ENCODE measurements around the gene STAG1.
A peak's percentile ranks its signal among the peaks of the same experiment; 100 is the strongest.
"Not testable (repeated sequence)": the region's sequence is repeated elsewhere in the genome, so short reads cannot be mapped to it uniquely, and the experiment has no call there.

Gene STAG1

DNA sequence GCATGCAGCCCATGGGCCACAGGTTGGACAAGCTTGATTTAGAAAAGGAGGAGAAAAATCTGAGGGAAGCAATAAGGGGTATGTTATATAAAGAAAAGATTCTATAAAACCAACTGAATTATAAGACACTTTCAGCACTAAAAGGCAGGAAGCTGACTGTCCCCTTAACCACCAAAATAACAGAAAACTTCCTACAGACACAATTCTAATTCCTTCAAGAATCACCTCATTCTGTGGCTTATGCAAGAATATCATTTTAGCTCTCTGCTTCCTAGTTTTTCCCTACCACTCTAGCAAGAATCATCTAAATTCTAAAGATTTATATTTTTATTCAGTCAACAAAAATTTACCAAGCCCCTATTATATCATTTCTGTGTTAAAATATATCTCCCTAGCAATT is 6.3 kb downstream of the STAG1 start:
- Histone ChIP-seq H3K4me1 (ENCODE audit: control insufficient read depth, insufficient read depth, low read length) (peaks cover 13% of the 10 kb centered on the region), H3K27me3 (ENCODE audit: control insufficient read depth in 1 of 2, insufficient read depth in 2 of 2, low read length in 2 of 2) (no peaks in the 10 kb centered on the region), H3K27ac (ENCODE audit: low read length) (no peak overlapping the region), H3K9ac (ENCODE audit: low read length in 2 of 2) (no peak overlapping the region), H3K36me3 (ENCODE audit: control insufficient read depth in 2 of 2, insufficient read depth in 2 of 2, low read length in 2 of 2) (no peaks in the 10 kb centered on the region), H3K4me3 (ENCODE audit: low read length in 2 of 2) (no peak overlapping the region), H3K9me3 (ENCODE audit: control insufficient read depth in 2 of 2, low read length in 2 of 2) (peaks cover 0 to 6% of the 10 kb centered on the region in 2 donors)

DNA sequence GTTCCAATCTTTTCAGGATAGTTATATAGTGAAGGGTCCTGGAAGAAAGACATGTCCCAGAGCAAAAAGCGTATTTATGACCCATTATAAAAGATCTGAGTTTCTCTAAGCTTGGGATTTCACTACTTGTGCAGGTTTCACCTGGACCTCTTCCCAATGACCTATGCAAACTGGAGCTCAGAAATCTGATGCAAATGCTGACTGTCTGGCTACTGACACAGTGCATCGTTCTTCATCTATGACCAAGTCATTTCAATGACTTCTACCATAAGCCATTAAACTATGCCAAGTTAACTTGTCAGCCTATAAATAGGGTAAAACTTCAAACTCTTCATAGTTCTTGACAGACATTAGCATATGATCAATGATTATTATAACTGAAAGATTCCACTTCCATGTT is 11.1 kb downstream of the STAG1 start:
- H3K9ac ChIP-seq (ENCODE audit: low read length in 2 of 2): no peak overlapping the region
- H3K36me3 ChIP-seq (ENCODE audit: control insufficient read depth in 2 of 2, insufficient read depth in 2 of 2, low read length in 2 of 2): no peaks in the 10 kb centered on the region
- no peak overlapping the region for H3K27ac ChIP-seq (ENCODE audit: low read length)
- no peaks in the 10 kb centered on the region for H3K4me1 ChIP-seq (ENCODE audit: control insufficient read depth, insufficient read depth, low read length)
- H3K27me3 ChIP-seq (ENCODE audit: control insufficient read depth in 1 of 2, insufficient read depth in 2 of 2, low read length in 2 of 2): no peaks in the 10 kb centered on the region
- no peak overlapping the region for H3K4me3 ChIP-seq (ENCODE audit: low read length in 2 of 2)
- peaks cover 0 to 6% of the 10 kb centered on the region in 2 donors for H3K9me3 ChIP-seq (ENCODE audit: control insufficient read depth in 2 of 2, low read length in 2 of 2)

DNA sequence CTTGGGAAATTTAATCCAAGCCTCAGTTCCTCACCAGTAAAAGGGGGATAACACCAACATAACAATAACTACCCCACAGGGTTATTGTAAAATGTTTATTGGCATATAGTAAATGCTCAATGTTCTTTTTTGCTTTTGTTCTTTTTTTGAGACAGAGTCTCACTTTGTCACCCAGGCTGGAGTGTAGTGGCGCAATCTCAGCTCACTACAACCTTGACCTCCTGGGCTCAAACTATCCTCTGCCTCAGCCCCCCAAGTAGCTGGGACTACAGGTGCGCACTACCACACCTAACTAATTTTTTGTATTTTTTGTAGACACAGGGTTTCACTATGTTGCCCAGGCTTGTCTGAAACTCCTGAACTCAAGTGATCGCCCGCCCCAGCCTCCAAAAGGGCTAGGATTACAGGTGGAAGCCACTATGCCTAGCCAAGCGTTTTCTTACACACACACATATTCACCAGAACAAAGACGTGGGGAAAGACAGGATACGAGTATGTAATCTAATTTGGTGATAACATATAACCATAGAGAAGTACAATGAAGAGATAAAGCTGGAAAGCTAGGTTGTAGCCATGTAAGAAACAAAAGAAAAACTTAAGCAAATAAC is 11.7 kb downstream of the STAG1 start:
- no peaks in the 10 kb centered on the region for H3K4me1 ChIP-seq (ENCODE audit: control insufficient read depth, insufficient read depth, low read length)
- H3K9ac ChIP-seq (ENCODE audit: low read length in 2 of 2): no peak overlapping the region
- H3K4me3 ChIP-seq (ENCODE audit: low read length in 2 of 2): no peak overlapping the region
- no peaks in the 10 kb centered on the region for H3K36me3 ChIP-seq (ENCODE audit: control insufficient read depth in 2 of 2, insufficient read depth in 2 of 2, low read length in 2 of 2)
- peaks cover 0 to 6% of the 10 kb centered on the region in 2 donors for H3K9me3 ChIP-seq (ENCODE audit: control insufficient read depth in 2 of 2, low read length in 2 of 2)
- H3K27me3 ChIP-seq (ENCODE audit: control insufficient read depth in 1 of 2, insufficient read depth in 2 of 2, low read length in 2 of 2): no peaks in the 10 kb centered on the region
- no peak overlapping the region for H3K27ac ChIP-seq (ENCODE audit: low read length)

DNA sequence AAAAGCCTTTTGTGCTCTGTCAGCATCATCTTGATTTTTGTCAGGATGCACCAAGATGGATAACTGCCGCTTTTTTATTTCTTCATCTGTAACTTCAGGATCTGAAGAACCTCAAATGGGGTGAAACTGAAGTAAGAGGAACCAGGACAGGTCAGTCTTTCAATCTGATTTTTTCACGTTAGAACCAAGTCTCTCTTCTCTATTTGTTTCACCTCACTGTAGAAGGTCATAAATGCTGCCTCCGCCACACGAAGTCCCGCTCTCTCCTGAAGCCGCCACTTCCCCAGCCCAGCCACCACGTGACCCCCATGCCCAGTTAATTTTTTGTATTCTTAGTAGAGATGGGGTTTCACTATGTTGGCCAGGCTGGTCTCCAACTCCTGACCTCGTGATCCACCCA is 15.2 kb downstream of the STAG1 start:
- not testable (repeated sequence) for H3K9me3 ChIP-seq (ENCODE audit: control insufficient read depth in 2 of 2, low read length in 2 of 2); H3K4me1 ChIP-seq (ENCODE audit: control insufficient read depth, insufficient read depth, low read length); H3K27me3 ChIP-seq (ENCODE audit: control insufficient read depth in 1 of 2, insufficient read depth in 2 of 2, low read length in 2 of 2); H3K4me3 ChIP-seq (ENCODE audit: low read length in 2 of 2); H3K9ac ChIP-seq (ENCODE audit: low read length in 2 of 2); H3K36me3 ChIP-seq (ENCODE audit: control insufficient read depth in 2 of 2, insufficient read depth in 2 of 2, low read length in 2 of 2); H3K27ac ChIP-seq (ENCODE audit: low read length)

DNA sequence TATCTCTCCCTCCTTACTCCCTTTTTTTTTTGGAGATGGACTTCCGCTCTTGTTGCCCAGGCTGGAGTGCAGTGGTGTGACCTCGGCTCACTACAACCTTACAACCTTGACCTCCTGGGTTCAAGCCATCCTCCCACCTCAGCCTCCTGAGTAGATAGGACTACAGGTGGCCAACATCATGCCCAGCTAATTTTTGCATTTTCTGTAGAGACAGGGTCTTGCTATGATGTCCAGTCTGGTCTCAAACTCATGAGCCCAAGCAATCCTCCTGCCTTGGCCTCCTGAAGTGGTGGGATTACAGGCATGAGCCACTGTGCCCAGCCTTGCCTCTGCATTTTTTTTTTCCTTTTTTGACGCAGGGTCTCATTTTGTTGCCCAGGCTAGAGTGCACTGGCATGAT is 17.1 kb downstream of the STAG1 start:
- no peaks in the 10 kb centered on the region for H3K36me3 ChIP-seq (ENCODE audit: control insufficient read depth in 2 of 2, insufficient read depth in 2 of 2, low read length in 2 of 2)
- H3K4me1 ChIP-seq (ENCODE audit: control insufficient read depth, insufficient read depth, low read length): peaks cover 9% of the 10 kb centered on the region
- no peak overlapping the region for H3K9ac ChIP-seq (ENCODE audit: low read length in 2 of 2)
- H3K27ac ChIP-seq (ENCODE audit: low read length): no peak overlapping the region
- H3K27me3 ChIP-seq (ENCODE audit: control insufficient read depth in 1 of 2, insufficient read depth in 2 of 2, low read length in 2 of 2): no peaks in the 10 kb centered on the region
- H3K9me3 ChIP-seq (ENCODE audit: control insufficient read depth in 2 of 2, low read length in 2 of 2): no peaks in the 10 kb centered on the region
- peak overlapping the region in 1 of 2 donors; percentile 33 for H3K4me3 ChIP-seq (ENCODE audit: low read length in 2 of 2)

DNA sequence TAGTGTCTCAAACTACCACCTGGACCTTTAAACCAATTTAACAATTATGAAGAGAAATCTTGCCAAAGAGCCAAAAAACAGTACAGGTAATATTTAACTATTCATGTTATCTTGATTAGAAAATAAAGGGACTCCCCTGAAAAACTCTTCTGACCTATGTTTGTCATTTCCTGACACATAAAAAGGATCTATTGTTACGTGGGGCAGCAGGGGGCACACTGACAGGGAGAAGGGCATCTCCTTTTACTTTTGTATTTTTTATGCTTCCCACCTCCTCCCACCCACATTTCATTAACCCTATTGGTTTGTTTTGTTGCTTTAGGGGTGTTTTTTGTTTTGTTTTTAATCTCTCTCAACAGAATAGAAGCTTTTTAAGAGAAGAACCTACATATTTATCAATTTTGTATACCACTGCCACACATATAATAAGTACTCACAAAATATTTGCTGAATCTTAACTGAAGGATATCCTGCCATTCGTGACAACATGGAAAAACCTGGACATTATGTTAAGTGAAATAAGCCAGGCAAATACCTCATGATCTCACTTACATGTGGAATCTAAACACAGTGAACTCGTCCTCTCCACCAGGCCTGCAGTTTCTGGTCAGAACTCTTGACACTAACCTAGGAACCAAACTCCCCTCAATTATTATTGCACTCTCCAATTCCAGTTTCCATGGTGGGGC is 17.7 kb downstream of the STAG1 start:
- Histone ChIP-seq H3K4me1 (ENCODE audit: control insufficient read depth, insufficient read depth, low read length) (peaks cover 9% of the 10 kb centered on the region), H3K36me3 (ENCODE audit: control insufficient read depth in 2 of 2, insufficient read depth in 2 of 2, low read length in 2 of 2) (no peaks in the 10 kb centered on the region), H3K9ac (ENCODE audit: low read length in 2 of 2) (no peak overlapping the region), H3K9me3 (ENCODE audit: control insufficient read depth in 2 of 2, low read length in 2 of 2) (no peaks in the 10 kb centered on the region), H3K27me3 (ENCODE audit: control insufficient read depth in 1 of 2, insufficient read depth in 2 of 2, low read length in 2 of 2) (no peaks in the 10 kb centered on the region), H3K27ac (ENCODE audit: low read length) (no peak overlapping the region), H3K4me3 (ENCODE audit: low read length in 2 of 2) (peak overlapping the region in 1 of 2 donors; percentile 33)

DNA sequence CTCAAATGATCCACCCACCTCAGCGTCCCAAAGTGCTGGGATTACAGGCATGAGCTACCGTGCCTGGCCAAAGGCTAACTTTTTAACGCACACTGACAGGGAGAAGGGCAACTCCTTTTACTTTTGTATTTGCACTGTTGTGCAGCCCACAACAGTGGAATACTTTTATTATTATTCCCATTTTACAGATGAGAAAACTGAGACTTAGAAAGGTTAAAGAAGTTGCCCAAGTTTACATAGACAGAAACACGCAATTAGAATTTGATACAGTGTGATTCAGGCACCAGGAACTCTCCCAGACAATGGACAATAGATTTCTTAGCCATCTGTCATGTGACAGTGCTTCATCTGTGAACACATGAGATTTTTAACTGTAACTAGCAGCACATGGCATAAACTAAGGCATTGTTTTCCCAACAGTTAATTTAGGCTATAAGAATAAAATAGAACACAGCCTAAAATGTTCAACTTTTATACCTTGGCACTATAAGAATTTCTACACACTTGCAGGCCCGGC is 18.8 kb downstream of the STAG1 start:
- H3K4me3 ChIP-seq (ENCODE audit: low read length in 2 of 2): no peak overlapping the region
- no peak overlapping the region for H3K27ac ChIP-seq (ENCODE audit: low read length)
- H3K4me1 ChIP-seq (ENCODE audit: control insufficient read depth, insufficient read depth, low read length): peaks cover 9% of the 10 kb centered on the region
- H3K36me3 ChIP-seq (ENCODE audit: control insufficient read depth in 2 of 2, insufficient read depth in 2 of 2, low read length in 2 of 2): no peaks in the 10 kb centered on the region
- H3K9ac ChIP-seq (ENCODE audit: low read length in 2 of 2): no peak overlapping the region
- H3K27me3 ChIP-seq (ENCODE audit: control insufficient read depth in 1 of 2, insufficient read depth in 2 of 2, low read length in 2 of 2): no peaks in the 10 kb centered on the region
- no peaks in the 10 kb centered on the region for H3K9me3 ChIP-seq (ENCODE audit: control insufficient read depth in 2 of 2, low read length in 2 of 2)

DNA sequence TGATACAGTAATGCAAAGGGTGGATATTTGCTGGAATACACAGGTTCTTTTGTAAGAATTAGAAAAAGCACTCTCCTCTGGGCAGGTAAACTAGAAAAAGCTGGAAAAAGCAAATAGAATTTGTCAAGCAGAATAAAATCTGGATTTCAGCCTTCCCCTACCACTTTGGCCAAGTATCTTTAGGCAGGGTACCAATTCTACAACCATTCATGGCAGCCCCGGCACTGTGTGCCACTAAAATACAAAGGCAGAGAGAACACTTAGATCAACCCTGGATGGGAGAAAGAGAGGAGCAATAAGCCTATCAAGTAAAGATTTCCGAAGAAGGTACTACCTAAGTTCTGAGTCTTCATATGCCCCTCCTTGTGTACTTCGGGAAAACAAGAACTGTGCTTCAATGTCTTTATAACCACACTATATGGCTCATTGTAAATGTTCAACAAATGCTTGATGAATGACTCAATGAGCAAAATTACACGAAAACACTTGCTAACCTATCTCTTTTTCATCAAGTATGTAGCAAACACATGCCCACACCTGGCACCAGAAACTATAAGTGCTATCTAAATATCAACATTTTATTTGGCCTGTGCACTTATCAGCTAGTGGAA is 20.8 kb downstream of the STAG1 start:
- no peaks in the 10 kb centered on the region for H3K9me3 ChIP-seq (ENCODE audit: control insufficient read depth in 2 of 2, low read length in 2 of 2)
- no peaks in the 10 kb centered on the region for H3K27me3 ChIP-seq (ENCODE audit: control insufficient read depth in 1 of 2, insufficient read depth in 2 of 2, low read length in 2 of 2)
- no peak overlapping the region for H3K27ac ChIP-seq (ENCODE audit: low read length)
- H3K36me3 ChIP-seq (ENCODE audit: control insufficient read depth in 2 of 2, insufficient read depth in 2 of 2, low read length in 2 of 2): no peaks in the 10 kb centered on the region
- no peak overlapping the region for H3K9ac ChIP-seq (ENCODE audit: low read length in 2 of 2)
- H3K4me3 ChIP-seq (ENCODE audit: low read length in 2 of 2): no peak overlapping the region
- peaks cover 9% of the 10 kb centered on the region for H3K4me1 ChIP-seq (ENCODE audit: control insufficient read depth, insufficient read depth, low read length)

DNA sequence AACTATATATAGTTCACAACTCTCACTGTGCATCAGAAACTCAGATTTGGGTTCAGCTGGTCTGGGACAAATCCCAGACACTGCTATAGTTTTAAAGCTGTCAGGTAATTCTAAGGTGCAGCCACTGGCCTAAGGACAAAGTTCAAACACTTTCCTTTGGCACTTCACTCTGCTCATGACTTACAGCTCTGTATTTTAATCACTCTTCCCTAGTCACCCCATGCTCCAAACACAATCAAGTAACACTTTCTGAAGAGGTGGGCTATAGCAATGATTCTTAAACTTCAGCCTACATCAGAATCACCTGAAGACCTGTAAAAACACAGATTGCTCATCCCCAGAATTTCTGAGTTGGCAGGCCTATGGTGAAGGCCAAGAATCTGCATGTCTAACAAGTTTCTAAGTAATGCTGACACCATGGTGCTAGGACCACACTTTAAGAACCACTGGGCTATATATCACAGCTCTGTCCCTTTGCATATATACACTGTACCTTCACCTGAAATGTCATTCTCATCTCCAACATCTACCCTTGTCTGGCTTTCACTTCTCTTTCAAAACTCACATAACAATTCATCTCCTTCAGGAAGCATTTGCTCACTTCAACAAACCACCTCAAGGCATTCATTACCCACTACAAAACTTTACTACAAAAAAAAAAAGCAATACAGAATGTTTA is 21.4 kb downstream of the STAG1 start:
- H3K27ac ChIP-seq (ENCODE audit: low read length): no peak overlapping the region
- no peak overlapping the region for H3K9ac ChIP-seq (ENCODE audit: low read length in 2 of 2)
- peaks cover 12% of the 10 kb centered on the region for H3K4me1 ChIP-seq (ENCODE audit: control insufficient read depth, insufficient read depth, low read length)
- H3K27me3 ChIP-seq (ENCODE audit: control insufficient read depth in 1 of 2, insufficient read depth in 2 of 2, low read length in 2 of 2): no peaks in the 10 kb centered on the region
- H3K9me3 ChIP-seq (ENCODE audit: control insufficient read depth in 2 of 2, low read length in 2 of 2): no peaks in the 10 kb centered on the region
- no peak overlapping the region for H3K4me3 ChIP-seq (ENCODE audit: low read length in 2 of 2)
- no peaks in the 10 kb centered on the region for H3K36me3 ChIP-seq (ENCODE audit: control insufficient read depth in 2 of 2, insufficient read depth in 2 of 2, low read length in 2 of 2)

DNA sequence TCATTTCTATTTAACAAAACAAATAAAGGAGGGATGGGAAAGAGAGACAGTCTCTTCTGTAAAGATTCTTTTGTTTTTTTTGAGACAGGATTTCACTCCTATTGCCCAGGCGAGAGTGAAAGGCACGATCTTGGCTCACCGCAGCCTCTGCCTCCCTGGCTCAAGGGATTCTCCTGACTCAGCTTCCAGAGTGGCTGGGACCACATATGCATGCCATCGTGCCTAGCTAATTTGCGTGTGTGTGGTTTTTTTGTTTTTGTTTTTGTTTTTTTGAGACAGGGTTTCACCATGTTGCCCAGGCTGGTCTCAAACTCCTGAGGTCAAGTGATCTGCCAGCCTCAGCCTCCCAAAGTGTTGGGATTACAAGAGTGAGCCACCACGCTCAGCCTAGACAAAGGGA is 23.3 kb downstream of the STAG1 start:
- H3K9ac ChIP-seq (ENCODE audit: low read length in 2 of 2): peak overlapping the region in 1 of 2 donors; percentile 30
- peaks cover 6% of the 10 kb centered on the region for H3K4me1 ChIP-seq (ENCODE audit: control insufficient read depth, insufficient read depth, low read length)
- no peaks in the 10 kb centered on the region for H3K36me3 ChIP-seq (ENCODE audit: control insufficient read depth in 2 of 2, insufficient read depth in 2 of 2, low read length in 2 of 2)
- no peaks in the 10 kb centered on the region for H3K27me3 ChIP-seq (ENCODE audit: control insufficient read depth in 1 of 2, insufficient read depth in 2 of 2, low read length in 2 of 2)
- H3K9me3 ChIP-seq (ENCODE audit: control insufficient read depth in 2 of 2, low read length in 2 of 2): no peaks in the 10 kb centered on the region
- peak overlapping the region in 1 of 2 donors; percentile 30 for H3K4me3 ChIP-seq (ENCODE audit: low read length in 2 of 2)
- H3K27ac ChIP-seq (ENCODE audit: low read length): no peak overlapping the region
